ENCODE measurements around the gene HLA-G. TPM values are rescaled to one million over a fixed set of nuclear protein-coding genes. Genes with fewer than 3 reads are reported as not detected.

HLA-G gene
- total and polyA plus RNA-seq, 2 of the 4 experiments (the other 2 are of a cell fraction), result not detected

GRCh38 chr6:29792123-29793035 is 35.2 kb upstream of the HLA-G start:
- H2BK5ac ChIP-seq (ENCODE audit: low read depth, low read length, poor library complexity, severe bottlenecking), result no peak overlapping the region
- dilution Hi-C loops (cut with HindIII; ENCODE audit: low sequenced_read_pairs, unreplicated experiment) (loop anchor here (10.0 kb wide), 1 partner anchor 162 kb away; no protein-coding TSS in a partner anchor), intact Hi-C loops (cut with micrococcal nuclease) (no loop called here), in situ Hi-C loops (cut with MboI; ENCODE audit: low sequenced_read_pairs) (no loop called here)
- H2BK20ac ChIP-seq (ENCODE audit: low read depth, low read length), result no peak overlapping the region
- no peaks in the 10 kb centered on the region for H3K4me1 ChIP-seq (ENCODE audit: control insufficient read depth, insufficient read depth, low read length)
- DNase-seq (no peak), ATAC-seq (ENCODE audit: low read depth) (peak; percentile 72)
- no peak overlapping the region for H3K56ac ChIP-seq (ENCODE audit: extremely low read depth, insufficient read depth, low read length)
- no peaks in the 10 kb centered on the region for H3K79me1 ChIP-seq (ENCODE audit: low read depth in 1 of 2, low read length in 2 of 2)
- no peak overlapping the region for H3K18ac ChIP-seq (ENCODE audit: low read depth, low read length)
- ChIA-PET POLR2A (ENCODE audit: unreplicated experiment) (no interaction called here), CTCF (no interaction called here)
- no peak overlapping the region for H2BK120ac ChIP-seq (ENCODE audit: low read depth, low read length)
- H3K4ac ChIP-seq (ENCODE audit: low read depth, low read length), result no peak overlapping the region
- no peak overlapping the region for H4K8ac ChIP-seq (ENCODE audit: low read depth in 2 of 2, low read length in 2 of 2)
- H4K20me1 ChIP-seq (ENCODE audit: insufficient read depth, low read length), result no peaks in the 10 kb centered on the region
- no peak overlapping the region for H3K27ac ChIP-seq (ENCODE audit: insufficient read depth, low read length)
- H3K27me3 ChIP-seq (ENCODE audit: control insufficient read depth, insufficient read depth, low read length), result peaks cover 37% of the 10 kb centered on the region
- no peak overlapping the region for H3K9ac ChIP-seq (ENCODE audit: low read depth, low read length)
- H4K5ac ChIP-seq (ENCODE audit: low read depth, low read length), result no peak overlapping the region
- TF ChIP-seq SMC3 (IDR thresholded peaks at IDR 0.05; ENCODE audit: low read depth, low read length) (no peak), FOS (IDR thresholded peaks at IDR 0.05; ENCODE audit: low read depth, low read length) (no peak), MXI1 (IDR thresholded peaks at IDR 0.05; ENCODE audit: borderline replicate concordance, low read depth, low read length) (no peak), CHD1 (IDR thresholded peaks at IDR 0.05; ENCODE audit: low read depth, low read length) (no peak), POLR2A (IDR thresholded peaks at IDR 0.05; ENCODE audit: low read depth, low read length) (no peak), CEBPB (IDR thresholded peaks at IDR 0.05; ENCODE audit: low read depth, low read length) (no peak)
- TF ChIP-seq, protein P1, sequence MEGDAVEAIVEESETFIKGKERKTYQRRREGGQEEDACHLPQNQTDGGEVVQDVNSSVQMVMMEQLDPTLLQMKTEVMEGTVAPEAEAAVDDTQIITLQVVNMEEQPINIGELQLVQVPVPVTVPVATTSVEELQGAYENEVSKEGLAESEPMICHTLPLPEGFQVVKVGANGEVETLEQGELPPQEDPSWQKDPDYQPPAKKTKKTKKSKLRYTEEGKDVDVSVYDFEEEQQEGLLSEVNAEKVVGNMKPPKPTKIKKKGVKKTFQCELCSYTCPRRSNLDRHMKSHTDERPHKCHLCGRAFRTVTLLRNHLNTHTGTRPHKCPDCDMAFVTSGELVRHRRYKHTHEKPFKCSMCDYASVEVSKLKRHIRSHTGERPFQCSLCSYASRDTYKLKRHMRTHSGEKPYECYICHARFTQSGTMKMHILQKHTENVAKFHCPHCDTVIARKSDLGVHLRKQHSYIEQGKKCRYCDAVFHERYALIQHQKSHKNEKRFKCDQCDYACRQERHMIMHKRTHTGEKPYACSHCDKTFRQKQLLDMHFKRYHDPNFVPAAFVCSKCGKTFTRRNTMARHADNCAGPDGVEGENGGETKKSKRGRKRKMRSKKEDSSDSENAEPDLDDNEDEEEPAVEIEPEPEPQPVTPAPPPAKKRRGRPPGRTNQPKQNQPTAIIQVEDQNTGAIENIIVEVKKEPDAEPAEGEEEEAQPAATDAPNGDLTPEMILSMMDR (conservative IDR thresholded peaks at IDR 0.05; ENCODE audit: low read depth, low read length), result peak; percentile 38
- H3K23ac ChIP-seq (ENCODE audit: low read depth, low read length), result no peak overlapping the region
- 7% methylated on average over 9 of the region's 79 CpGs; no CpG with 5 or more reads in 1 of the 2 experiments for WGBS, 2 experiments (ENCODE audit: extremely low coverage in 2 of 2, insufficient read length in 1 of 2)
- H2AK9ac ChIP-seq (replicated peaks; ENCODE audit: low read depth, low read length, poor library complexity), result peak overlapping the region; percentile 37
- peak overlapping the region; percentile 79 for H3K4me2 ChIP-seq (ENCODE audit: low read depth, low read length)
- no peak overlapping the region for H4K91ac ChIP-seq (ENCODE audit: insufficient read depth, low read depth, low read length)
- BruUV-seq (replicated peaks), result no TSS peak
- H3K36me3 ChIP-seq (ENCODE audit: control insufficient read depth, insufficient read depth, low read length), result no peaks in the 10 kb centered on the region
- no peaks in the 10 kb centered on the region for H3K9me1 ChIP-seq (ENCODE audit: insufficient read depth, low read length)
- peak overlapping the region; percentile 46 for H3K4me3 ChIP-seq (ENCODE audit: insufficient read depth, low read depth, low read length)
- H2BK15ac ChIP-seq (ENCODE audit: low read depth, low read length), result no peak overlapping the region
- no peak overlapping the region for H2AK5ac ChIP-seq (ENCODE audit: low read depth, low read length)
- no peaks in the 10 kb centered on the region for H3K9me3 ChIP-seq (ENCODE audit: control insufficient read depth, insufficient read depth, low read length)
- peak overlapping the region; percentile 78 for H2AFZ ChIP-seq (replicated peaks; ENCODE audit: low read length, poor library complexity)
- H3K14ac ChIP-seq (replicated peaks; ENCODE audit: low read depth, low read length), result no peak overlapping the region

All from IMR-90 (cell line).